Chondrocyte (in vitro differentiated cells): ENCODE measurements around the gene BCAR3. TPM values are rescaled to one million over a fixed set of nuclear protein-coding genes. Genes with fewer than 3 reads are reported as not detected.

Experiments
- DNase-seq: peaks from one replicate; pipeline ENCODE4 v3.0.0; 2021; ENCODE audit warnings: mixed read lengths, low spot score
- H3K27ac Mint-ChIP-seq: one replicate; pipeline ENCODE4 v1.8.0; 2021; ENCODE audit warnings: mild to moderate bottlenecking, moderate library complexity, mixed read lengths; ENCODE audit not compliant: unreplicated experiment
- H3K27me3 Mint-ChIP-seq: 2 replicates; pipeline ENCODE4 v1.8.0; 2021; ENCODE audit warnings: low read depth, mixed read lengths
- H3K36me3 Mint-ChIP-seq: 2 replicates; pipeline ENCODE4 v1.8.0; 2021; ENCODE audit warnings: low read depth, mixed read lengths
- H3K4me1 Mint-ChIP-seq: 2 replicates; pipeline ENCODE4 v1.8.0; 2021; ENCODE audit warnings: low read depth, mild to moderate bottlenecking, mixed read lengths
- H3K4me3 Mint-ChIP-seq: one replicate; pipeline ENCODE4 v1.8.0; 2021; ENCODE audit warnings: mild to moderate bottlenecking, moderate library complexity, mixed read lengths; ENCODE audit not compliant: unreplicated experiment
- H3K9me3 Mint-ChIP-seq: 2 replicates; pipeline ENCODE4 v1.8.0; 2021; ENCODE audit warnings: low read depth, mixed read lengths
- CTCF ChIP-seq: fragments of 200-600 bp; sonication (generic); IDR thresholded peaks from 2 replicates; pipeline ENCODE4 v1.5.0; 2021; ENCODE audit warnings: antibody characterized with exemption, mild to moderate bottlenecking, moderate library complexity
- total RNA-seq: library from RNA; stranded (reverse); gene quantifications from 3 replicates; pipeline ENCODE4 v1.2.1, GENCODE V29; 2021

The BCAR3 gene
- total RNA-seq, 1 donor from 2014 or later = 18.5 TPM

- H3K4me3 Mint-ChIP-seq = no peak overlapping the region
These were observed 51.5 kb downstream of the BCAR3 start for GRCh38 chr1:93630168-93630567.

GRCh38 chr1:93629101-93630059, 52.3 kb downstream of the BCAR3 start:
- H3K27ac Mint-ChIP-seq = peak overlapping the region; percentile 23
- no peak overlapping the region for H3K4me3 Mint-ChIP-seq
- H3K36me3 Mint-ChIP-seq = no peaks in the 10 kb centered on the region
- peaks cover 14% of the 10 kb centered on the region for H3K4me1 Mint-ChIP-seq
- DNase-seq = no peak
- H3K9me3 Mint-ChIP-seq = no peaks in the 10 kb centered on the region
- H3K27me3 Mint-ChIP-seq = no peaks in the 10 kb centered on the region
- TF ChIP-seq CTCF = peak; percentile 98

More at GRCh38 chr1:93630168-93630567, 51.5 kb downstream of the BCAR3 start:
- no peaks in the 10 kb centered on the region for H3K27me3 Mint-ChIP-seq
- peaks cover 13% of the 10 kb centered on the region for H3K4me1 Mint-ChIP-seq
- DNase-seq = no peak
- no peak overlapping the region for H3K27ac Mint-ChIP-seq
- no peak for TF ChIP-seq CTCF
- no peaks in the 10 kb centered on the region for H3K9me3 Mint-ChIP-seq
- peaks cover 2% of the 10 kb centered on the region for H3K36me3 Mint-ChIP-seq

GRCh38 chr1:93628681-93629080, 53.0 kb downstream of the BCAR3 start:
- Mint-ChIP-seq H3K27me3 (no peaks in the 10 kb centered on the region), H3K36me3 (no peaks in the 10 kb centered on the region), H3K9me3 (no peaks in the 10 kb centered on the region), H3K4me3 (no peak overlapping the region), H3K27ac (no peak overlapping the region), H3K4me1 (peaks cover 20% of the 10 kb centered on the region)
- TF ChIP-seq CTCF = no peak
- DNase-seq = no peak

- Mint-ChIP-seq H3K4me3 (no peak overlapping the region), H3K27me3 (no peaks in the 10 kb centered on the region)
These were observed 55.9 kb downstream of the BCAR3 start for GRCh38 chr1:93625582-93626327.

More at GRCh38 chr1:93625582-93626327, 55.9 kb downstream of the BCAR3 start:
- no peak for TF ChIP-seq CTCF
- Mint-ChIP-seq H3K27ac (no peak overlapping the region), H3K9me3 (no peaks in the 10 kb centered on the region), H3K4me1 (peaks cover 36% of the 10 kb centered on the region), H3K36me3 (no peaks in the 10 kb centered on the region)
- no peak for DNase-seq
